Measurements from ENCODE around the gene KLK12. TPM values are rescaled to one million over a fixed set of nuclear protein-coding genes. Genes with fewer than 3 reads are reported as not detected.

The KLK12 gene
- total RNA-seq, 1 experiment from 2014 or later, result not detected

- DNase-seq, result no peak
- Mint-ChIP-seq H3K27ac (no peak overlapping the region), H3K27me3 (ENCODE audit: low read depth) (peaks cover 4% of the 10 kb centered on the region), H3K4me3 (no peak overlapping the region), H3K9me3 (no peaks in the 10 kb centered on the region; a peak in 1 of 5 replicates), H3K36me3 (ENCODE audit: insufficient read depth in 1 of 3, low read depth in 3 of 3) (no peaks in the 10 kb centered on the region), H3K4me1 (peaks cover 24 to 45% of the 10 kb centered on the region in 2 experiments)
- H3K56ac ChIP-seq (ENCODE audit: insufficient read length, low read depth, low read length), result no peak overlapping the region
- H3K4ac ChIP-seq (ENCODE audit: low read depth, low read length), result no peak overlapping the region
- no peaks in the 10 kb centered on the region for H3K9me3 ChIP-seq (ENCODE audit: control insufficient read depth, low read depth, low read length)
- H4K8ac ChIP-seq (replicated peaks; ENCODE audit: insufficient read length, low read depth, low read length), result no peak overlapping the region
- H3K27me3 ChIP-seq (ENCODE audit: insufficient read depth, low read length), result no peaks in the 10 kb centered on the region
- H2BK12ac ChIP-seq (ENCODE audit: insufficient read length, low read depth, low read length), result no peak overlapping the region
- H3K4me2 ChIP-seq (ENCODE audit: insufficient read depth, insufficient read length, low read length), result no peak overlapping the region
- H3K79me1 ChIP-seq (ENCODE audit: insufficient read depth, low read depth, low read length, poor library complexity, severe bottlenecking), result no peaks in the 10 kb centered on the region
- no peak overlapping the region for H2AK5ac ChIP-seq (ENCODE audit: insufficient read length, low read length)
- no CpG with 5 or more reads among the region's 5 CpGs for WGBS (ENCODE audit: extremely low coverage, insufficient read length, low lambda C conversion rate)
- H3K14ac ChIP-seq (ENCODE audit: insufficient read depth, low read length), result no peak overlapping the region
- H3K9ac ChIP-seq (ENCODE audit: extremely low read depth, insufficient read length, low read length), result no peak overlapping the region
- no peak overlapping the region for H2BK20ac ChIP-seq (ENCODE audit: low read depth, low read length, poor library complexity, severe bottlenecking)
- H3K79me2 ChIP-seq (ENCODE audit: insufficient read depth, low read length), result no peaks in the 10 kb centered on the region
- no peak overlapping the region for H2BK5ac ChIP-seq (ENCODE audit: insufficient read length, low read length)
- no peak overlapping the region for H2AFZ ChIP-seq (ENCODE audit: low read length)
- H3K18ac ChIP-seq (ENCODE audit: insufficient read length, low read depth, low read length), result no peak overlapping the region
- no peaks in the 10 kb centered on the region for H3K23me2 ChIP-seq (ENCODE audit: insufficient read length, low read depth, low read length, poor library complexity, severe bottlenecking)
- H3K27ac ChIP-seq (ENCODE audit: insufficient read length, low read depth, low read length), result no peak overlapping the region
- no peak overlapping the region for H4K5ac ChIP-seq (ENCODE audit: insufficient read length, low read depth, low read length)
- no peak overlapping the region for H3K23ac ChIP-seq (ENCODE audit: insufficient read length, low read depth, low read length)
- H2BK120ac ChIP-seq (ENCODE audit: low read depth, low read length, poor library complexity, severe bottlenecking), result no peak overlapping the region
- no peak overlapping the region for H3T11ph ChIP-seq (ENCODE audit: low read length)
- TF ChIP-seq CTCF (conservative IDR thresholded peaks at IDR 0.05), result no peak
- no peak overlapping the region for H4K91ac ChIP-seq (ENCODE audit: insufficient read length, low read depth, low read length)
- no peaks in the 10 kb centered on the region for H3K4me1 ChIP-seq (ENCODE audit: insufficient read depth, low read length)
- no peak overlapping the region for H2BK15ac ChIP-seq (ENCODE audit: low read depth, low read length)
- H4K20me1 ChIP-seq (ENCODE audit: control insufficient read depth, insufficient read depth, insufficient read length), result no peaks in the 10 kb centered on the region
Observed at GRCh38 chr19:51027873-51028272, 6.9 kb downstream of the KLK12 start.
